Neural progenitor cell (in vitro differentiated cells): Measurements from ENCODE around the gene SRPK1. TPM values are rescaled to one million over a fixed set of nuclear protein-coding genes. Genes with fewer than 3 reads are reported as not detected.
"Not testable (repeated sequence)": the region's sequence is repeated elsewhere in the genome, so short reads cannot be mapped to it uniquely, and the experiment has no call there.

Source experiments
- DNase-seq: peaks from one replicate; pipeline ENCODE4 v3.0.0-alpha.2; 2016; ENCODE audit warnings: low spot score
- H2AFZ ChIP-seq: fragments of 200-600 bp; sonication (generic); replicated peaks from 2 replicates; pipeline ENCODE4 v1.6.1; 2016; ENCODE audit warnings: antibody characterized with exemption
- H3F3A ChIP-seq: fragments of 200-600 bp; sonication (generic); 2 replicates; pipeline ENCODE4 v1.6.1; 2016; ENCODE audit warnings: antibody characterized with exemption, low read depth
- H3K27ac ChIP-seq: fragments of 200-600 bp; sonication (generic); 2 replicates; pipeline ENCODE4 v1.5.1; 2016; ENCODE audit warnings: mild to moderate bottlenecking
- H3K27me3 ChIP-seq: fragments of 200-600 bp; sonication (generic); 2 replicates; pipeline ENCODE4 v1.6.1; 2016; ENCODE audit warnings: mild to moderate bottlenecking, moderate library complexity
- H3K36me3 ChIP-seq: fragments of 200-600 bp; sonication (generic); 2 replicates; pipeline ENCODE4 v1.5.1; 2016
- H3K4me1 ChIP-seq: fragments of 200-600 bp; sonication (generic); 2 replicates; pipeline ENCODE4 v1.6.1; 2016; ENCODE audit warnings: mixed run types
- H3K4me2 ChIP-seq: fragments of 200-600 bp; sonication (generic); 2 replicates; pipeline ENCODE4 v1.6.1; 2016
- H3K4me3 ChIP-seq: fragments of 200-600 bp; sonication (generic); 2 replicates; pipeline ENCODE4 v1.5.1; 2016
- H3K79me2 ChIP-seq: fragments of 200-600 bp; sonication (generic); 2 replicates; pipeline ENCODE4 v1.6.1; 2016; ENCODE audit warnings: low read depth
- H3K9ac ChIP-seq: fragments of 200-600 bp; sonication (generic); 2 replicates; pipeline ENCODE4 v1.6.1; 2016
- H3K9me3 ChIP-seq: fragments of 200-600 bp; sonication (generic); 2 replicates; pipeline ENCODE4 v1.5.1; 2016; ENCODE audit warnings: low read depth
- H4K20me1 ChIP-seq: fragments of 200-600 bp; sonication (generic); 2 replicates; pipeline ENCODE4 v1.6.1; 2016; ENCODE audit warnings: low read depth
- H3K27ac Mint-ChIP-seq: 3 replicates; pipeline ENCODE4 v1.8.0; 2021; ENCODE audit warnings: mixed read lengths
- H3K27me3 Mint-ChIP-seq: 2 replicates; pipeline ENCODE4 v1.8.0; 2022; ENCODE audit warnings: low read depth, mild to moderate bottlenecking, inconsistent platforms, moderate library complexity, mixed read lengths; ENCODE audit not compliant: insufficient read depth
- H3K36me3 Mint-ChIP-seq: 3 replicates; pipeline ENCODE4 v1.8.0; 2021; ENCODE audit warnings: mixed read lengths
- H3K4me1 Mint-ChIP-seq: 3 replicates; pipeline ENCODE4 v1.8.0; 2021; ENCODE audit warnings: mixed read lengths
- H3K4me3 Mint-ChIP-seq: 3 replicates; pipeline ENCODE4 v1.8.0; 2021; ENCODE audit warnings: mild to moderate bottlenecking, moderate library complexity, mixed read lengths
- H3K9me3 Mint-ChIP-seq: 3 replicates; pipeline ENCODE4 v1.8.0; 2020; ENCODE audit warnings: mixed read lengths
- EZH2 ChIP-seq: fragments of 200-600 bp; sonication (generic); IDR thresholded peaks from 2 replicates; pipeline ENCODE4 v1.6.1; 2017; ENCODE audit warnings: antibody characterized with exemption, mild to moderate bottlenecking, moderate library complexity
- EZH2phosphoT487 ChIP-seq: fragments of 200-600 bp; sonication (generic); IDR thresholded peaks from 2 replicates; pipeline ENCODE4 v1.6.1; 2017; ENCODE audit warnings: antibody characterized with exemption
- total RNA-seq: library from RNA; depleted of rRNA; stranded (reverse); fragments of >200 nt; gene quantifications from 2 replicates; pipeline ENCODE4 v1.2.3, GENCODE V29; 2015; ENCODE audit warnings: low replicate concordance
- TF ChIP-seq, protein P1 (sequence below): fragments of 200-600 bp; sonication (generic); IDR thresholded peaks from 2 replicates; pipeline ENCODE4 v1.5.1; 2017; ENCODE audit warnings: antibody characterized with exemption, mild to moderate bottlenecking

Gene SRPK1
- total RNA-seq, 1 donor from 2014 or later: 181 TPM

DNA sequence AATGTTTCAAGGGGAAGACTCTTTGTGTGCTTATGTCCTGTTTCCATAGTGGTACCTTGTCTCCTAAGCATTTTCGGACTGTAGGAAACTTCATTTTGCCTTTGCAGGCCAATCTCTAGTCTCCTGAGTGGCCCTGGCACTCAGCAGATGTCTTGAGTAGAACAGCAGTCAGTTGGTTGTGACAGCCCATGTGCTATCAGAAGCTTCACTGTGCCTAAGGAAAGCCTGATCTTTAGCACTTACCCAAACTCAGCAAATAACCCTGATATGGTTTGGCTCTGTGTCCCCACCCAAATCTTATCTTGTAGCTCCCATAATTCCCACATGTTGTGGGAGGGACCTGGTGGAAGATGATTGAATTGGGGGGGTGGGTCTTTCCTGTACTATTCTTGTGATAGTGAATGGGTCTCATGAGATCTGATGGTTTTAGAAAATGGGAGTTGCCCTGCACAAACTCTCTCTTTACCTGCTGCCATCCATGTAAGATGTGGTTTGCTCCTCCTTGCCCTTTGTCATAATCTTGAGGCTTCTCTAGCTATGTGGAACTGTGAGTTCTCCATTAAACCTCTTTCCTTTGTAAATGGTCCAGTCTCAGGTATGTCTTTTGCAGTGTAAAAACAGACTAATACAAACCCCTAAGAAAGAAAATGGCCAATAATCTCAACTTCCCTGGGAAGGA lies 15.9 kb upstream of the SRPK1 start:
- no peaks in the 10 kb centered on the region for H3K36me3 ChIP-seq
- no peaks in the 10 kb centered on the region for H4K20me1 ChIP-seq
- H3K9me3 ChIP-seq: no peaks in the 10 kb centered on the region
- no peak overlapping the region for H3K27ac Mint-ChIP-seq
- H3K4me3 Mint-ChIP-seq: no peak overlapping the region
- H3K27ac ChIP-seq: no peak overlapping the region
- no peak overlapping the region for H3K9ac ChIP-seq
- H3K4me3 ChIP-seq: no peak overlapping the region
- no peak for DNase-seq
- no peaks in the 10 kb centered on the region for H3K79me2 ChIP-seq
- H3F3A ChIP-seq: no peaks in the 10 kb centered on the region
- no peaks in the 10 kb centered on the region for H3K4me1 Mint-ChIP-seq
- H3K27me3 ChIP-seq: no peaks in the 10 kb centered on the region
- no peaks in the 10 kb centered on the region for H3K36me3 Mint-ChIP-seq
- peaks cover 7% of the 10 kb centered on the region for H3K27me3 Mint-ChIP-seq
- H3K9me3 Mint-ChIP-seq: peaks cover 11% of the 10 kb centered on the region
- H3K4me1 ChIP-seq: no peaks in the 10 kb centered on the region
- H2AFZ ChIP-seq: no peak overlapping the region
- TF ChIP-seq EZH2phosphoT487 (no peak), EZH2 (no peak)
- TF ChIP-seq, protein P1, sequence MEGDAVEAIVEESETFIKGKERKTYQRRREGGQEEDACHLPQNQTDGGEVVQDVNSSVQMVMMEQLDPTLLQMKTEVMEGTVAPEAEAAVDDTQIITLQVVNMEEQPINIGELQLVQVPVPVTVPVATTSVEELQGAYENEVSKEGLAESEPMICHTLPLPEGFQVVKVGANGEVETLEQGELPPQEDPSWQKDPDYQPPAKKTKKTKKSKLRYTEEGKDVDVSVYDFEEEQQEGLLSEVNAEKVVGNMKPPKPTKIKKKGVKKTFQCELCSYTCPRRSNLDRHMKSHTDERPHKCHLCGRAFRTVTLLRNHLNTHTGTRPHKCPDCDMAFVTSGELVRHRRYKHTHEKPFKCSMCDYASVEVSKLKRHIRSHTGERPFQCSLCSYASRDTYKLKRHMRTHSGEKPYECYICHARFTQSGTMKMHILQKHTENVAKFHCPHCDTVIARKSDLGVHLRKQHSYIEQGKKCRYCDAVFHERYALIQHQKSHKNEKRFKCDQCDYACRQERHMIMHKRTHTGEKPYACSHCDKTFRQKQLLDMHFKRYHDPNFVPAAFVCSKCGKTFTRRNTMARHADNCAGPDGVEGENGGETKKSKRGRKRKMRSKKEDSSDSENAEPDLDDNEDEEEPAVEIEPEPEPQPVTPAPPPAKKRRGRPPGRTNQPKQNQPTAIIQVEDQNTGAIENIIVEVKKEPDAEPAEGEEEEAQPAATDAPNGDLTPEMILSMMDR: no peak
- no peak overlapping the region for H3K4me2 ChIP-seq

DNA sequence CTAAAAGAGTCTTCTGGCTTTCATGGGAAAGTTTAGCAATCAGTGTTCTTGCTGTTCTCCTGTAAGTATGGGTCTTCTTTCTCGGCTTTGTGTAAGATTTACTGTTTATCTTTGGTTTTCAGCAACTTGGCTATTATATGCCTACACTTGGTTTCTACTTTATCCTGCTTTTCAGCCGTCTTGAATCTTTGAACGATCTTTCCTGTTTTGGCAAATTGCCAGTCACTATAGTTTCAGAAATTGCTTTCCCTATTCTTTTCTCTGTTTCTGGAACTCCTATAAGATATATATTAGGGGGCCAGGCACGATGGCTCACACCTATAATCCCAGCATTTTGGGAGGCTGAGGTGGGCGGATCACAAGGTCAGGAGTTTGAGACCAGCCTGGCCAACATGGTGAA lies 14.6 kb upstream of the SRPK1 start:
- no peak for DNase-seq
- no peak overlapping the region for H3K4me3 Mint-ChIP-seq
- H3K36me3 Mint-ChIP-seq: no peaks in the 10 kb centered on the region
- no peak overlapping the region for H3K27ac Mint-ChIP-seq
- Histone ChIP-seq H2AFZ (no peak overlapping the region), H3K79me2 (no peaks in the 10 kb centered on the region), H3K36me3 (no peaks in the 10 kb centered on the region), H3K9ac (no peak overlapping the region), H3F3A (no peaks in the 10 kb centered on the region), H4K20me1 (no peaks in the 10 kb centered on the region), H3K4me1 (peaks cover 8% of the 10 kb centered on the region), H3K4me2 (no peak overlapping the region), H3K27me3 (peaks cover 7% of the 10 kb centered on the region), H3K4me3 (no peak overlapping the region), H3K27ac (no peak overlapping the region), H3K9me3 (no peaks in the 10 kb centered on the region)
- peaks cover 5% of the 10 kb centered on the region for H3K4me1 Mint-ChIP-seq
- TF ChIP-seq EZH2phosphoT487: no peak
- no peak for TF ChIP-seq EZH2
- TF ChIP-seq, protein P1: no peak
- peaks cover 7% of the 10 kb centered on the region for H3K9me3 Mint-ChIP-seq
- H3K27me3 Mint-ChIP-seq: peaks cover 11% of the 10 kb centered on the region

DNA sequence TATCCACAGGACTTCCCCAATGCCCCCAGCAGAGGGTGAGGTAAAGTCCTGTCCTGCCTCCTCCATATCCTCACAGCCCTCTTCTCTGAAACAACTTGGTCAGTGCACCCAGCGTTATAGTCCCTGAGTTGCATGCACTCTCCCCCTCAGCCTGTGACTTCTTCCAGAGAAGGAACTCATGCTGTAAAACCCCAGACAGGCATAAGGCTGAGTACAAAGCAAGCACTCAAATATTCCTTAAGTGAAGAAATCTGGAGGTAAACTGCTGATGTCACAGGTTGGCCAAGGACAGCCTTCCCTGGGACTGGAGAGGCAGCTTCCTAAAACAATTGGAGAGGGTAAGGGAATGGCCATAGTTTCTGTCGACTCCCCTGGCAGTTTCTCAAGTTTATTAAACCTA lies 12.9 kb upstream of the SRPK1 start:
- Mint-ChIP-seq H3K27me3 (peaks cover 11% of the 10 kb centered on the region), H3K27ac (no peak overlapping the region), H3K9me3 (peaks cover 2% of the 10 kb centered on the region), H3K36me3 (no peaks in the 10 kb centered on the region), H3K4me1 (peaks cover 5% of the 10 kb centered on the region), H3K4me3 (no peak overlapping the region)
- H2AFZ ChIP-seq: no peak overlapping the region
- H3K4me3 ChIP-seq: no peak overlapping the region
- TF ChIP-seq EZH2 (no peak), EZH2phosphoT487 (no peak)
- TF ChIP-seq, protein P1: no peak
- no peaks in the 10 kb centered on the region for H3K36me3 ChIP-seq
- no peak overlapping the region for H3K27ac ChIP-seq
- H3F3A ChIP-seq: no peaks in the 10 kb centered on the region
- no peak for DNase-seq
- no peak overlapping the region for H3K9ac ChIP-seq
- H3K27me3 ChIP-seq: peaks cover 16% of the 10 kb centered on the region
- H3K79me2 ChIP-seq: no peaks in the 10 kb centered on the region
- H3K9me3 ChIP-seq: no peaks in the 10 kb centered on the region
- H3K4me2 ChIP-seq: no peak overlapping the region
- peaks cover 9% of the 10 kb centered on the region for H3K4me1 ChIP-seq
- no peaks in the 10 kb centered on the region for H4K20me1 ChIP-seq

DNA sequence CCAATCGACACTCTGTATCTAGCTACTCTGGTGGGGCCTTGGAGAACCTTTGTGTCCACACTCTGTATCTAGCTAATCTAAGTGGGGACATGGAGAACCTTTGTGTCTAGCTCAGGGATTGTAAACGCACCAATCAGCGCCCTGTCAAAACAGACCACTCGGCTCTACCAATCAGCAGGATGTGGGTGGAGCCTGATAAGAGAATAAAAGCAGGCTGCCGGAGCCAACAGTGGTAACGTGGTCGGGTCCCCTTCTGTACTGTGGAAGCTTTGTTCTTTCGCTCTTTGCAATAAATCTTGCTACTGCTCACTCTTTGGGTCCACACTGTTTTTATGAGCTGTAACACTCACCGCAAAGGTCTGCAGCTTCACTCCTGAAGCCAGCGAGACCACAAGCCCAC lies 11.0 kb upstream of the SRPK1 start:
- H3K4me3 Mint-ChIP-seq, H3K36me3 ChIP-seq, H3K36me3 Mint-ChIP-seq, H4K20me1 ChIP-seq, H3K79me2 ChIP-seq, H2AFZ ChIP-seq, H3K4me3 ChIP-seq, H3K9me3 Mint-ChIP-seq, H3K27ac Mint-ChIP-seq, H3K27me3 Mint-ChIP-seq, H3K4me1 ChIP-seq, H3K4me2 ChIP-seq, H3F3A ChIP-seq, H3K4me1 Mint-ChIP-seq, H3K9ac ChIP-seq, H3K27ac ChIP-seq, H3K9me3 ChIP-seq, DNase-seq: not testable (repeated sequence)
- peaks cover 16% of the 10 kb centered on the region for H3K27me3 ChIP-seq
